ENCODE results near the gene JAZF1.

JAZF1 gene

GRCh38 chr7:28133872-28134271 lies 46.7 kb downstream of the JAZF1 start:
- no peak for DNase-seq

- no peak for DNase-seq
Observed at GRCh38 chr7:28132959-28133870, 47.4 kb downstream of the JAZF1 start.

- no peak for DNase-seq
Observed at GRCh38 chr7:28130277-28130676, 50.3 kb downstream of the JAZF1 start.

GRCh38 chr7:28128608-28129007 lies 52.0 kb downstream of the JAZF1 start:
- DNase-seq: no peak

GRCh38 chr7:28126410-28127041 lies 54.1 kb downstream of the JAZF1 start:
- peak in 2 of 4 experiments; percentile 21 to 29 for DNase-seq

DNA sequence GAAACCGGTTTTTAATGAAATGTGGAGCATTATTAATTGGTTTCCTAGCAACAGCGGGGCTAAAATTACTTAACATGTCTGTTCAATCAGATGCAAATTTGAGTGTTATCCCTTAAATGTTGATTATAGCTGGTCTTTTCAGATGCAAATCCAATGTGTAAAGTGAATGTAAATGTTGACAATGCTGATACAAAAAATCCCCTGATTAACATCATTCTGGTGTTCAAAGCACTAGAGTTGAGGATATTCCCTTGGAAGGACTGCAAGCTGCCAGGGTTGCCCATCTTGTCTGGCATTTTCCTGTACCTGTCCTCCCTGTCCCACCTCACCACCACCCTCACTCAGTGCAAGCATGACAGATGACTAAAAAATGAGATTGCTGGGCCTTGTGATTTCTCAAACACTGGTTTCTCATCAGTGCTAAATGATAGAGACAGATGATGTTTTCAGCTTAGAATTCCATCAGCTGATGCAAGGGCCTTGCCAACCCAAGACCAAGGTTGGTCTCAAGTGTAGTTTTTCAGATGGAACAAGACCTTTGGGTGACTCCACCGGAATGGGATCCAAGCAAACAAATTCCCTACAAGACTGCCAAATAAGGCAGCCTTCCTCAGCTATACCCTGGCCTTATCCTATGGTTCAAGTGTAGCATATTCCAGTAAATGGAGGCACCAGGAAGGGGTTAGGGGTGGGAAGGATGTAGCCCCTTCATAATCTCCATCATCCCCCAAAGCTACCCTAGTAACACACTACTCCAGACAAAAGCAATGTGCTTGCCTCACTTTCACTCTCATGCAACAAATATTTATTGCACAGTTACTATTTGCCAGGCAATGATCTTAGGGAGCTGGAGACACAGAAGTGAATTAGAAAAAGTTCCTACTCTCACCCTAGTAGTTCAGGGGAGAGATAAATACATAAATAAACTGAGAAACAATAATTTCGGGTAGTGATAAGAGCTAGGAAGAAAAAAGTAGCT lies 54.9 kb downstream of the JAZF1 start:
- DNase-seq: no peak

GRCh38 chr7:28124413-28124812 lies 56.2 kb downstream of the JAZF1 start:
- no peak for DNase-seq

GRCh38 chr7:28123752-28124151 lies 56.8 kb downstream of the JAZF1 start:
- no peak for DNase-seq

- DNase-seq: no peak
Observed at GRCh38 chr7:28121496-28121895, 59.1 kb downstream of the JAZF1 start.

DNA sequence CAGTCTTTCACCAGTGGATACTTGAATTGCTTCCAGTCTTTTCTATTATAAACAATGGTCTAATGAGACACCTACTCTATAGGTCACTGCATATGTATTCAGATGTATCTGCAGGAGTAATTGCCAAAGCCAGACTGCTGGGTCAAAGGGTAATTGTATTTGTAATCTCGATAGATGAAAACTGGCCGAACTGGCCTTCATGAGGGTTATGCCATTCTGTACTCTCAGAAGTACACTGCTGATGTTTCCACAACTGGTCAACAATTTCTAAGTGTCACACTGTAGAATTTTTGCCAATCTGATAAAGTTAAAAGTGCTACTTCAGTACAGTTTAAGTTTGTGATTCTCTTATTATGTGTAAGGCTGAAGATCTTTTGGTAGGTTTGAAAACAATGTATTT lies 64.6 kb downstream of the JAZF1 start:
- DNase-seq: no peak

GRCh38 chr7:28115261-28115660 lies 65.3 kb downstream of the JAZF1 start:
- no peak for DNase-seq

GRCh38 chr7:28114056-28114455 lies 66.5 kb downstream of the JAZF1 start:
- DNase-seq: no peak

DNA sequence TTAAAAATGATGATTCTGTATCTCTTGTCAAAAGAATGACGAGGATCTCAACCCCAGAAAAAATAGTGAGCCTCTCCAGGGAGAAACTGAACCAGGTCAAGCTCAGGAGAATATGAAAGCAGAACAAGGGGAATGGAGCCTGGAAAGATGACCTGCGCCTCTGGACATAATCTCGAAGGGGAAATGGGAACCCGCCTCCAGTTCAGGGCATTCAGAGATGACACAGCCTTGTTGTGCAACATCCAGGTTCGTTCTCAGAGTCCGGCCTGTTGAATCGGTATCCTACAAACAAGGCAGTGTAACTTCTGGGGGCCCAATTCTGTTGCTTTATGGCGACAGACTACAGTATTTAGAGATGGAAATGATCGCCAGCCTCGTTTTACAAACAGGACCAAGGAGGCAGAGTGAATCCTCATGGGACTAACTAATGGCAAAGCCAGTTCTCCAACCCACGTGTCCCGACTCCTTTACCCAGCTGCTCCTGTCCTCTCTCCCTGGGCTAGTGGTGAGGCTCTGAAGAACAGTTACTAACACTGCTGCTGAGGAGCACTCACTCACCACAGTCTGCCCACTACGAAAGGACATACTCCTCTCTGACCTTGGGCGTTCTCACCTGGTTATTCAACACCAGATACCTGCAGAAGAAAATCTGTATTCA lies 67.6 kb downstream of the JAZF1 start:
- DNase-seq: peak; percentile 79 to 88 (median 80)

GRCh38 chr7:28112467-28112866 lies 68.1 kb downstream of the JAZF1 start:
- DNase-seq: no peak

- DNase-seq: no peak
Observed at GRCh38 chr7:28112012-28112411, 68.6 kb downstream of the JAZF1 start.

GRCh38 chr7:28110427-28111012 lies 70.1 kb downstream of the JAZF1 start:
- no peak for DNase-seq

GRCh38 chr7:28108747-28109146 lies 71.8 kb downstream of the JAZF1 start:
- no peak for DNase-seq

DNA sequence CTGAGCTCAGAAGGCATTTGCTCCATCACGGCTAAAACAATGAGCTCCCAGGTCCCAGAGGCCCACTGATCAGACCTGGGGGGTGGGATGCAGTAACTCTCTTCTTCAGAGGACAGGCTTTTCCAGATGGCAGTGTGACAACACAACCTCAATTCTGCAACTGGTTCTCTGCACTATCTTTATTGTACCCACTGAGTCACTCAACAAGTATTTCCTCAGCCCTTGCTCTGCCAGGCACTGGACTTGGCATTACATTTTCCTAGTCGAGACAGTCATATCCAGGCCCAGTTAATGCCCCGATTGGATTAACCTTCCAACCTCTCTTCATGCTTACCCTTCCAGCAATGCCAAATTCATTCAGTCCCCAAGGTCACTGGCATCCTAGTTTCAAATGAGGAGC lies 72.6 kb downstream of the JAZF1 start:
- no peak for DNase-seq

DNA sequence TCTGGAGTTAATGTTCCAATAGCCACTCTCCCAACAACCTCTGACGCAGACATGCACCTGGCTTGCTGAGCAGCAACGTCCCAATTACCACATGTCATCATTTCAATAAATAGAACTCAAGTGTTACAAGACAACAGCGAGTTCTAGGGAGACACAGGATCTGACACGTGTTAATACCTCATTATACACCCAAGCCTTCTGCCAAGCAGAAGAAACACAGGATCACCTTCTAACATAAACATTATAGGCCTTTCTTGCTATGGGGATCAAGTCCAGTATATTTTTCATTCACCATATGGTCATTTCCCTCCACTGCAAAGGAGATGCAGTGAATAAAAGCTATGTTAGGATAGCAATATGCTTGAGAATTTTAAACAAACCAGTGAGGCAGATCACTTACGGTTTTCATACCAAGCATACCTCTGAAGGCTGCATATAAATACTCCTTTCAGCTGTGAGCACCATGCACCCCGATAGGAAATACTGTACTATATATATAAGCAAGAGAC lies 74.2 kb downstream of the JAZF1 start:
- DNase-seq: no peak

DNA sequence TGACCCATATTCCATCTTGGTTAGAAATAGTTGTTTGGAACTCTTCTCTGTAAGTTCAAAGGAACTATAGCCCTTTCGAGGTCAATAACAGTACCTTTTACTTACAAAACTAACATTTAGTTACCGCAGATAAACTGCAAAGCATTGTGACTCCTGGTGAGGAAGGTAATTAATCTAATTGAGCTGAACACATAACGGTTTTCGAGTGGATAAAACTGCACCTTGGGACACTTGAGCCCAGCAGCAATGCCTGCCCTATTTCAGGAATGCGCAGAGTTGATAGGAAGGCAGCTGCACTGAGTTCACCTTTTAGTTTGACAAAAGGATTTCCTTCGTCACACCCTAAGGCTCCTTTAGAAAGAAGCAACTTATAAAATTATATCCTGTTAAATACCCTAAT lies 75.4 kb downstream of the JAZF1 start:
- DNase-seq: no peak

GRCh38 chr7:28104811-28105210 lies 75.8 kb downstream of the JAZF1 start:
- DNase-seq: no peak

Data from suppressor macrophage (primary cell).